Thyroid gland (tissue), 4 donors: ENCODE results near the gene ENOPH1.

Source experiments
- POLR2A ChIP-seq, 2 donors: fragments of 450-650 bp; IDR thresholded peaks; one replicate each; pipeline ENCODE4 v1.6.1; 2017; ENCODE audit warnings: antibody characterized with exemption in 2 of 2, mild to moderate bottlenecking in 2 of 2, moderate library complexity in 1 of 2
- TF ChIP-seq, protein P1 (sequence below), 6 experiments: fragments of 200-600 bp in 3 of 6; fragments of 450-650 bp in 3 of 6; sonication (generic) in 3 of 6; IDR thresholded peaks; one replicate each; pipeline ENCODE4 v1.5.1; 2016 to 2019; ENCODE audit warnings: antibody characterized with exemption in 6 of 6, mild to moderate bottlenecking in 2 of 6, inconsistent platforms in 1 of 6, moderate library complexity in 1 of 6

DNA sequence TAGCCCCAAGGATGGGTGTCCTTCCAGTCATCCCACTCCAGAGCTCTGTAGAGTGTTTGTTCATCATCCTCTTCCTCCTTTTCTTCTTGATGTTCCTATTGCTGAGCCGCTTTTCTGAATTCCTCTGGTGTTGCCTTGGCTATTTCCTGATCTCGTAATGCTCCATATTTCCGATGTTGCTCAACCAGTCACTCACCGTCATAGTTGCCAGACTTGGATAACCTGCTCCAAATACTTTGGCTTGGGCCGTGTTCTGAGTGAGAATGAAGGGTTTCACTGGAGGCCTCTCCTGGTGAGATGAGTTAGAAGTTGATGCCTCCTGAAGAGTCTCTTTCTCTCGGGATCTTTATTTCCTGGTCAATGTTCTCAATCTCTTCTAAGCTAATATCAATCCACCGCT lies 28.8 kb upstream of the ENOPH1 start:
- TF ChIP-seq, protein P1, sequence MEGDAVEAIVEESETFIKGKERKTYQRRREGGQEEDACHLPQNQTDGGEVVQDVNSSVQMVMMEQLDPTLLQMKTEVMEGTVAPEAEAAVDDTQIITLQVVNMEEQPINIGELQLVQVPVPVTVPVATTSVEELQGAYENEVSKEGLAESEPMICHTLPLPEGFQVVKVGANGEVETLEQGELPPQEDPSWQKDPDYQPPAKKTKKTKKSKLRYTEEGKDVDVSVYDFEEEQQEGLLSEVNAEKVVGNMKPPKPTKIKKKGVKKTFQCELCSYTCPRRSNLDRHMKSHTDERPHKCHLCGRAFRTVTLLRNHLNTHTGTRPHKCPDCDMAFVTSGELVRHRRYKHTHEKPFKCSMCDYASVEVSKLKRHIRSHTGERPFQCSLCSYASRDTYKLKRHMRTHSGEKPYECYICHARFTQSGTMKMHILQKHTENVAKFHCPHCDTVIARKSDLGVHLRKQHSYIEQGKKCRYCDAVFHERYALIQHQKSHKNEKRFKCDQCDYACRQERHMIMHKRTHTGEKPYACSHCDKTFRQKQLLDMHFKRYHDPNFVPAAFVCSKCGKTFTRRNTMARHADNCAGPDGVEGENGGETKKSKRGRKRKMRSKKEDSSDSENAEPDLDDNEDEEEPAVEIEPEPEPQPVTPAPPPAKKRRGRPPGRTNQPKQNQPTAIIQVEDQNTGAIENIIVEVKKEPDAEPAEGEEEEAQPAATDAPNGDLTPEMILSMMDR (IDR thresholded peaks at IDR 0.05), result no peak
- no peak for TF ChIP-seq POLR2A (IDR thresholded peaks at IDR 0.05)
